HepG2 (cell line): ENCODE data around the gene ARMC2. TPM values are rescaled to one million over a fixed set of nuclear protein-coding genes. Genes with fewer than 3 reads are reported as not detected.

Experiments
- ATAC-seq: fragments of 200-7000 bp; cut with Tn5 transposase; 3 replicates; pipeline ENCODE4 v1.9.1; 2020; ENCODE audit warnings: mild to moderate bottlenecking, moderate library complexity
- BruUV-seq: library from RNA; stranded (reverse); fragments of 400-500 nt; replicated peaks from 2 replicates; lab custom pipeline; 2021; lab: Mats Ljungman, UMichigan
- CTCF ChIA-PET: fragments of 300-600 bp; formaldehyde crosslinking; extraction: SDS; loops from one replicate; lab custom pipeline; 2021; ENCODE audit warnings: low total read pairs, inconsistent platforms, low intra/inter-chr PET ratio; lab: Yijun Ruan, JAX
- POLR2A ChIA-PET: fragments of 350-600 bp; sonication (Branson Sonifier 250); formaldehyde crosslinking; loops from one replicate; lab custom pipeline; 2020; ENCODE audit warnings: antibody characterized with exemption, inconsistent platforms; lab: Yijun Ruan, JAX
- DNase-seq: peaks from one replicate; pipeline ENCODE4 v3.0.0-alpha.2; 2015; ENCODE audit warnings: low spot score
- FAIRE-seq: peaks from 3 replicates; lab custom pipeline; 2011; peaks lifted over from hg19 to GRCh38; lab: Jason Lieb, UNC
- H2AFZ ChIP-seq: one replicate; pipeline ENCODE4 v1.6.1; 2011; ENCODE audit warnings: low read length, inconsistent platforms
- H3K27ac ChIP-seq: fragments of 300-600 bp; 3 replicates; pipeline ENCODE4 v1.8.0; 2011; ENCODE audit warnings: mixed run types, mild to moderate bottlenecking, mixed read lengths, low read length, inconsistent platforms; ENCODE audit not compliant: insufficient read depth; ENCODE audit errors: extremely low read length
- H3K27me3 ChIP-seq, 2 experiments: fragments of 200-600 bp in 1 of 2; 2 replicates in 1 of 2; 3 replicates in 1 of 2; pipeline versions ENCODE4 v1.6.0 to v1.8.0; 2011; ENCODE audit warnings: low read length in 2 of 2, mild to moderate bottlenecking in 2 of 2, moderate library complexity in 2 of 2, inconsistent platforms in 1 of 2; ENCODE audit not compliant: insufficient read depth in 2 of 2, control insufficient read depth in 1 of 2
- H3K36me3 ChIP-seq, 2 experiments: fragments of 200-600 bp in 1 of 2; replicated peaks in 1 of 2; 2 replicates in 1 of 2; 3 replicates in 1 of 2; pipeline versions ENCODE4 v1.5.1 to v1.8.0; 2011; ENCODE audit warnings: low read length in 2 of 2, inconsistent platforms in 1 of 2; ENCODE audit not compliant: insufficient read depth in 2 of 2, control insufficient read depth in 1 of 2
- H3K4me1 ChIP-seq: 2 replicates; pipeline ENCODE4 v1.5.1; 2012; ENCODE audit warnings: low read length, inconsistent platforms; ENCODE audit not compliant: insufficient read depth
- H3K4me2 ChIP-seq: 2 replicates; pipeline ENCODE4 v1.6.0; 2011; ENCODE audit warnings: low read depth, low read length, inconsistent platforms
- H3K4me3 ChIP-seq, 3 experiments: fragments of 200-600 bp in 1 of 3; sonication (generic), shearing (Covaris generic) in 1 of 3; replicated peaks in 1 of 3; 2 replicates each; pipeline ENCODE4 v1.5.1; 2011 to 2016; ENCODE audit warnings: low read length in 3 of 3, inconsistent platforms in 2 of 3, low read depth in 2 of 3, mild to moderate bottlenecking in 2 of 3, control low read depth in 1 of 3, mixed read lengths in 1 of 3; ENCODE audit not compliant: insufficient read depth in 1 of 3
- H3K79me2 ChIP-seq: one replicate; pipeline ENCODE4 v1.6.1; 2011; ENCODE audit warnings: low read length, inconsistent platforms; ENCODE audit not compliant: insufficient read depth
- H3K9ac ChIP-seq: 2 replicates; pipeline ENCODE4 v1.6.0; 2011; ENCODE audit warnings: mild to moderate bottlenecking, low read depth, low read length, inconsistent platforms; ENCODE audit not compliant: insufficient read depth
- H3K9me3 ChIP-seq: 2 replicates; pipeline ENCODE4 v1.5.1; 2012; ENCODE audit warnings: mild to moderate bottlenecking, low read length
- H4K20me1 ChIP-seq: 2 replicates; pipeline ENCODE4 v1.6.0; 2011; ENCODE audit warnings: inconsistent platforms, mild to moderate bottlenecking, low read length, moderate library complexity; ENCODE audit not compliant: insufficient read depth
- NR2F2 ChIP-seq: IDR thresholded peaks from 2 replicates; pipeline ENCODE4 v1.6.1; 2012; ENCODE audit warnings: low read depth, inconsistent platforms, borderline replicate concordance
- ZNF263 ChIP-seq: sonication (generic); formaldehyde crosslinking; IDR thresholded peaks from 2 replicates; pipeline ENCODE4 v1.4.0; 2020; ENCODE audit warnings: missing genetic modification reagents
- WGBS: methylation state at CpG from one replicate; pipeline ENCODE4 v1.1.6; 2017; ENCODE audit warnings: low lambda C conversion rate; 5-methylcytosine and 5-hydroxymethylcytosine counted together
- in situ Hi-C: cut with HindIII; loops from 2 replicates; pipeline ENCODE4 v1.10.0; 2017; ENCODE audit warnings: low pct_unique_long_range_greater_than_20kb; ENCODE audit not compliant: extremely low pct_ligation_motif_present
- intact Hi-C: fragments of 100-400 bp; cut with micrococcal nuclease; formaldehyde crosslinking; loops from one replicate; pipeline ENCODE4 v1.10.0; 2022; ENCODE audit not compliant: unreplicated experiment
- polyA plus RNA-seq, 8 experiments: library from polyadenylated mRNA; depleted of rRNA in 3 of 8; stranded (reverse) in 7 of 8; unstranded in 1 of 8; fragments of >200 nt; fragmentation: Illumina TruSeq in 4 of 8; extraction: Trizol in 4 of 8; gene quantifications; 2 replicates each; pipeline versions ENCODE4 v1.2.1 to v1.2.3, GENCODE V29; 2011 to 2016; ENCODE audit warnings: low read depth in 4 of 8, missing spikeins in 1 of 8, mixed read lengths in 1 of 8; ENCODE audit not compliant: insufficient read depth in 1 of 8
- total RNA-seq, 5 experiments: library from RNA; depleted of rRNA; stranded (reverse); fragments of >200 nt; fragmentation: Illumina TruSeq; extraction: Trizol; gene quantifications; 2 replicates each; pipeline ENCODE4 v1.2.3, GENCODE V29; 2016; ENCODE audit warnings: low read depth in 1 of 5
- TF ChIP-seq, protein P1 (sequence below): sonication (generic); formaldehyde crosslinking; IDR thresholded peaks from 2 replicates; pipeline ENCODE4 v1.4.0; 2020; ENCODE audit warnings: missing genetic modification reagents
- TF ChIP-seq, protein P2 (sequence below): sonication (generic); formaldehyde crosslinking; IDR thresholded peaks from 2 replicates; pipeline ENCODE4 v1.8.0; 2023; ENCODE audit warnings: mild to moderate bottlenecking, missing genetic modification reagents
- TF ChIP-seq, protein P3 (sequence below): sonication (generic); formaldehyde crosslinking; IDR thresholded peaks from 2 replicates; pipeline ENCODE4 v1.5.0; 2020; ENCODE audit warnings: mild to moderate bottlenecking, missing genetic modification reagents

The ARMC2 gene
- total and polyA plus RNA-seq, 2 of the 13 experiments (the other 11 are each of a cell fraction or from before 2014, with no cell fraction given) = 1.4 to 3.2 TPM

DNA sequence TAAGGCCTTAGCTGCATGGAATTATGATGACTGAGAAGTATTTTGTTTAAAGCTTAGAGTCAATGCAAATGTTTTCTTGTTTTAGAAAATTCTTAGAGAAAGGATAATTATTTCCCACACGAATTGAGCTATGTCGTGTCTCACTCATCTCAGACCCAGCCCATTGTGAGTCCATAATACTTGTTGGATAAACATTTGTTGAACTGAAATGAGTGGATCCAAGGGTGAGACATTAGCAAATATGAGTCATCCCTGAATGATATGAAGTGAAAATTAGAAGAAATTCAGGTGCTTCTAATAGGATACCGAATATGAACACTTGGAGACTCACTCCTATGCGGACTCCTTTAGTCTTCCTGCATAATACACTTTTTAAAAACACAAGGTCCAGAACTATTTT is 41.6 kb upstream of the ARMC2 start:
- Histone ChIP-seq H3K4me1 (peaks cover 12% of the 10 kb centered on the region), H3K36me3 (no peaks in the 10 kb centered on the region), H3K79me2 (no peaks in the 10 kb centered on the region), H3K9me3 (no peaks in the 10 kb centered on the region), H3K27ac (no peak overlapping the region), H3K4me3 (no peak overlapping the region), H3K4me2 (no peak overlapping the region), H3K9ac (no peak overlapping the region), H4K20me1 (no peaks in the 10 kb centered on the region), H2AFZ (no peak overlapping the region), H3K27me3 (peaks cover 0 to 20% of the 10 kb centered on the region in 2 experiments; a peak in 2 of 5 replicates)
- ChIA-PET CTCF (no interaction called here), POLR2A (no interaction called here)
- intact Hi-C loops = no loop called here
- 64% methylated on average over 4 of the region's 4 CpGs for WGBS
- TF ChIP-seq, protein P1, sequence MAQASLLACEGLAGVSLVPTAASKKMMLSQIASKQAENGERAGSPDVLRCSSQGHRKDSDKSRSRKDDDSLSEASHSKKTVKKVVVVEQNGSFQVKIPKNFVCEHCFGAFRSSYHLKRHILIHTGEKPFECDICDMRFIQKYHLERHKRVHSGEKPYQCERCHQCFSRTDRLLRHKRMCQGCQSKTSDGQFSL (CRISPR knock-in tag) = no peak
- TF ChIP-seq, protein P2, sequence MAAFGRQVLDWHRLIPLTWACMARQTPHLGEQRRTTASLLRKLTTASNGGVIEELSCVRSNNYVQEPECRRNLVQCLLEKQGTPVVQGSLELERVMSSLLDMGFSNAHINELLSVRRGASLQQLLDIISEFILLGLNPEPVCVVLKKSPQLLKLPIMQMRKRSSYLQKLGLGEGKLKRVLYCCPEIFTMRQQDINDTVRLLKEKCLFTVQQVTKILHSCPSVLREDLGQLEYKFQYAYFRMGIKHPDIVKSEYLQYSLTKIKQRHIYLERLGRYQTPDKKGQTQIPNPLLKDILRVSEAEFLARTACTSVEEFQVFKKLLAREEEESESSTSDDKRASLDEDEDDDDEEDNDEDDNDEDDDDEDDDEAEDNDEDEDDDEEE = no peak
- no peak for TF ChIP-seq NR2F2
- no peak for TF ChIP-seq ZNF263
- TF ChIP-seq, protein P3, sequence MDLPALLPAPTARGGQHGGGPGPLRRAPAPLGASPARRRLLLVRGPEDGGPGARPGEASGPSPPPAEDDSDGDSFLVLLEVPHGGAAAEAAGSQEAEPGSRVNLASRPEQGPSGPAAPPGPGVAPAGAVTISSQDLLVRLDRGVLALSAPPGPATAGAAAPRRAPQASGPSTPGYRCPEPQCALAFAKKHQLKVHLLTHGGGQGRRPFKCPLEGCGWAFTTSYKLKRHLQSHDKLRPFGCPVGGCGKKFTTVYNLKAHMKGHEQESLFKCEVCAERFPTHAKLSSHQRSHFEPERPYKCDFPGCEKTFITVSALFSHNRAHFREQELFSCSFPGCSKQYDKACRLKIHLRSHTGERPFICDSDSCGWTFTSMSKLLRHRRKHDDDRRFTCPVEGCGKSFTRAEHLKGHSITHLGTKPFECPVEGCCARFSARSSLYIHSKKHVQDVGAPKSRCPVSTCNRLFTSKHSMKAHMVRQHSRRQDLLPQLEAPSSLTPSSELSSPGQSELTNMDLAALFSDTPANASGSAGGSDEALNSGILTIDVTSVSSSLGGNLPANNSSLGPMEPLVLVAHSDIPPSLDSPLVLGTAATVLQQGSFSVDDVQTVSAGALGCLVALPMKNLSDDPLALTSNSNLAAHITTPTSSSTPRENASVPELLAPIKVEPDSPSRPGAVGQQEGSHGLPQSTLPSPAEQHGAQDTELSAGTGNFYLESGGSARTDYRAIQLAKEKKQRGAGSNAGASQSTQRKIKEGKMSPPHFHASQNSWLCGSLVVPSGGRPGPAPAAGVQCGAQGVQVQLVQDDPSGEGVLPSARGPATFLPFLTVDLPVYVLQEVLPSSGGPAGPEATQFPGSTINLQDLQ (CRISPR knock-in tag) = no peak
- DNase-seq (no peak), FAIRE-seq (no peak), ATAC-seq (no peak)
- in situ Hi-C loops = no loop called here
- no TSS peak for BruUV-seq
